Activated T-helper 2 cell treated with anti-CD3 and anti-CD28 coated beads, Interferon-gamma antibody, Interleukin-2, Interleukin-4, amounts not matched to agents 10 μg/mL and 5 μg/mL and 100 μg/mL, durations not matched to agents 14 hours and 24 hours and 36 hours (primary cell): ENCODE data around the gene RIT2. TPM values are rescaled to one million over a fixed set of nuclear protein-coding genes. Genes with fewer than 3 reads are reported as not detected.

Experiments
- DNase-seq: peaks from one replicate; pipeline ENCODE4 v3.0.0; 2021; ENCODE audit warnings: low spot score
- H3K27ac Mint-ChIP-seq: one replicate; pipeline ENCODE4 v1.8.0; 2021; ENCODE audit warnings: mixed read lengths
- H3K27me3 Mint-ChIP-seq: one replicate; pipeline ENCODE4 v1.8.0; 2021; ENCODE audit warnings: low read depth, mixed read lengths
- H3K36me3 Mint-ChIP-seq: one replicate; pipeline ENCODE4 v1.8.0; 2021; ENCODE audit warnings: low read depth, mixed read lengths
- H3K4me1 Mint-ChIP-seq: one replicate; pipeline ENCODE4 v1.8.0; 2021; ENCODE audit warnings: low read depth, mixed read lengths
- H3K4me3 Mint-ChIP-seq: one replicate; pipeline ENCODE4 v1.8.0; 2021; ENCODE audit warnings: low read depth, mild to moderate bottlenecking, moderate library complexity, mixed read lengths
- H3K9me3 Mint-ChIP-seq: one replicate; pipeline ENCODE4 v1.8.0; 2021; ENCODE audit warnings: mixed read lengths
- intact Hi-C: fragments of 100-400 bp; cut with micrococcal nuclease; formaldehyde crosslinking; loops from one replicate; pipeline ENCODE4 v1.15.1; 2023
- total RNA-seq: library from RNA; stranded (reverse); gene quantifications from 2 replicates; pipeline ENCODE4 v1.2.3, GENCODE V29; 2022

RIT2 gene
- total RNA-seq, 1 donor from 2014 or later: not detected

GRCh38 chr18:43129946-43130524, 14.6 kb upstream of the RIT2 start:
- Mint-ChIP-seq H3K4me3 (no peak overlapping the region), H3K27me3 (no peaks in the 10 kb centered on the region), H3K9me3 (peaks cover 11% of the 10 kb centered on the region), H3K36me3 (no peaks in the 10 kb centered on the region), H3K27ac (no peak overlapping the region), H3K4me1 (no peaks in the 10 kb centered on the region)
- intact Hi-C loops: no loop called here
- DNase-seq: no peak

GRCh38 chr18:43125471-43125870, 10.0 kb upstream of the RIT2 start:
- Mint-ChIP-seq H3K9me3 (peaks cover 9% of the 10 kb centered on the region), H3K27me3 (no peaks in the 10 kb centered on the region), H3K36me3 (no peaks in the 10 kb centered on the region), H3K4me1 (no peaks in the 10 kb centered on the region), H3K27ac (no peak overlapping the region), H3K4me3 (no peak overlapping the region)
- no peak for DNase-seq
- intact Hi-C loops: no loop called here

GRCh38 chr18:43122955-43123354, 7.5 kb upstream of the RIT2 start:
- Mint-ChIP-seq H3K27ac (no peak overlapping the region), H3K27me3 (no peaks in the 10 kb centered on the region), H3K36me3 (no peaks in the 10 kb centered on the region), H3K4me3 (no peak overlapping the region), H3K4me1 (no peaks in the 10 kb centered on the region), H3K9me3 (peaks cover 9% of the 10 kb centered on the region)
- intact Hi-C loops: no loop called here
- DNase-seq: no peak

- Mint-ChIP-seq H3K27me3 (no peaks in the 10 kb centered on the region), H3K4me1 (no peaks in the 10 kb centered on the region), H3K36me3 (no peaks in the 10 kb centered on the region), H3K4me3 (no peak overlapping the region), H3K9me3 (no peaks in the 10 kb centered on the region), H3K27ac (no peak overlapping the region)
- no peak for DNase-seq
- intact Hi-C loops: no loop called here
Observed at GRCh38 chr18:43116699-43117294, 1.3 kb upstream of the RIT2 start.

GRCh38 chr18:43113220-43113895, 2.1 kb downstream of the RIT2 start:
- H3K4me3 Mint-ChIP-seq: no peak overlapping the region
- intact Hi-C loops: no loop called here
- no peak for DNase-seq
- H3K36me3 Mint-ChIP-seq: no peaks in the 10 kb centered on the region
- no peak overlapping the region for H3K27ac Mint-ChIP-seq
- H3K27me3 Mint-ChIP-seq: no peaks in the 10 kb centered on the region
- H3K4me1 Mint-ChIP-seq: no peaks in the 10 kb centered on the region
- H3K9me3 Mint-ChIP-seq: no peaks in the 10 kb centered on the region

GRCh38 chr18:43108882-43109281, 6.6 kb downstream of the RIT2 start:
- no peak overlapping the region for H3K4me3 Mint-ChIP-seq
- no peaks in the 10 kb centered on the region for H3K36me3 Mint-ChIP-seq

GRCh38 chr18:43108469-43108868, 7.0 kb downstream of the RIT2 start:
- intact Hi-C loops: no loop called here
- Mint-ChIP-seq H3K27ac (no peak overlapping the region), H3K36me3 (no peaks in the 10 kb centered on the region), H3K9me3 (peaks cover 7% of the 10 kb centered on the region), H3K27me3 (no peaks in the 10 kb centered on the region), H3K4me1 (no peaks in the 10 kb centered on the region), H3K4me3 (no peak overlapping the region)
- no peak for DNase-seq

More at GRCh38 chr18:43108882-43109281, 6.6 kb downstream of the RIT2 start:
- intact Hi-C loops: no loop called here
- no peaks in the 10 kb centered on the region for H3K4me1 Mint-ChIP-seq
- H3K9me3 Mint-ChIP-seq: peaks cover 3% of the 10 kb centered on the region
- no peak for DNase-seq
- H3K27ac Mint-ChIP-seq: no peak overlapping the region
- no peaks in the 10 kb centered on the region for H3K27me3 Mint-ChIP-seq

- Mint-ChIP-seq H3K36me3 (no peaks in the 10 kb centered on the region), H3K27ac (no peak overlapping the region), H3K9me3 (peaks cover 6% of the 10 kb centered on the region), H3K4me1 (no peaks in the 10 kb centered on the region), H3K27me3 (no peaks in the 10 kb centered on the region), H3K4me3 (no peak overlapping the region)
- intact Hi-C loops: no loop called here
- no peak for DNase-seq
Observed at GRCh38 chr18:43093646-43094045, 21.8 kb downstream of the RIT2 start.

- Mint-ChIP-seq H3K4me1 (no peaks in the 10 kb centered on the region), H3K4me3 (no peak overlapping the region), H3K27ac (no peak overlapping the region), H3K36me3 (no peaks in the 10 kb centered on the region), H3K27me3 (no peaks in the 10 kb centered on the region), H3K9me3 (peaks cover 6% of the 10 kb centered on the region)
- DNase-seq: no peak
- intact Hi-C loops: no loop called here
Observed at GRCh38 chr18:43092539-43092938, 22.9 kb downstream of the RIT2 start.

GRCh38 chr18:43081396-43081795, 34.1 kb downstream of the RIT2 start:
- no peaks in the 10 kb centered on the region for H3K4me1 Mint-ChIP-seq
- H3K4me3 Mint-ChIP-seq: no peak overlapping the region
- no peak for DNase-seq
- peaks cover 20% of the 10 kb centered on the region for H3K9me3 Mint-ChIP-seq
- intact Hi-C loops: no loop called here
- H3K27me3 Mint-ChIP-seq: no peaks in the 10 kb centered on the region
- H3K36me3 Mint-ChIP-seq: no peaks in the 10 kb centered on the region
- H3K27ac Mint-ChIP-seq: no peak overlapping the region

- Mint-ChIP-seq H3K4me3 (no peak overlapping the region), H3K9me3 (peaks cover 19% of the 10 kb centered on the region), H3K36me3 (no peaks in the 10 kb centered on the region), H3K27ac (no peak overlapping the region), H3K4me1 (no peaks in the 10 kb centered on the region), H3K27me3 (no peaks in the 10 kb centered on the region)
- intact Hi-C loops: no loop called here
- no peak for DNase-seq
Observed at GRCh38 chr18:43080671-43081070, 34.8 kb downstream of the RIT2 start.

GRCh38 chr18:43079422-43079821, 36.1 kb downstream of the RIT2 start:
- no peak overlapping the region for H3K27ac Mint-ChIP-seq
- DNase-seq: no peak
- intact Hi-C loops: no loop called here

GRCh38 chr18:43078478-43079092, 36.9 kb downstream of the RIT2 start:
- no peak overlapping the region for H3K4me3 Mint-ChIP-seq
- intact Hi-C loops: no loop called here
- H3K4me1 Mint-ChIP-seq: no peaks in the 10 kb centered on the region
- peaks cover 16% of the 10 kb centered on the region for H3K9me3 Mint-ChIP-seq
- no peak for DNase-seq
- H3K36me3 Mint-ChIP-seq: no peaks in the 10 kb centered on the region
- no peak overlapping the region for H3K27ac Mint-ChIP-seq
- H3K27me3 Mint-ChIP-seq: no peaks in the 10 kb centered on the region

More at GRCh38 chr18:43079422-43079821, 36.1 kb downstream of the RIT2 start:
- H3K4me1 Mint-ChIP-seq: no peaks in the 10 kb centered on the region
- no peaks in the 10 kb centered on the region for H3K36me3 Mint-ChIP-seq
- H3K9me3 Mint-ChIP-seq: peaks cover 16% of the 10 kb centered on the region
- H3K27me3 Mint-ChIP-seq: no peaks in the 10 kb centered on the region
- no peak overlapping the region for H3K4me3 Mint-ChIP-seq
